Raji (cell line): ENCODE results near the gene TRMT61A.

ENCODE experiments used
- POLR2A ChIP-seq: IDR thresholded peaks from 2 replicates; pipeline ENCODE4 v1.6.1; 2011; ENCODE audit warnings: low read depth, low read length, control low read depth; ENCODE audit not compliant: insufficient read depth

The TRMT61A gene

DNA sequence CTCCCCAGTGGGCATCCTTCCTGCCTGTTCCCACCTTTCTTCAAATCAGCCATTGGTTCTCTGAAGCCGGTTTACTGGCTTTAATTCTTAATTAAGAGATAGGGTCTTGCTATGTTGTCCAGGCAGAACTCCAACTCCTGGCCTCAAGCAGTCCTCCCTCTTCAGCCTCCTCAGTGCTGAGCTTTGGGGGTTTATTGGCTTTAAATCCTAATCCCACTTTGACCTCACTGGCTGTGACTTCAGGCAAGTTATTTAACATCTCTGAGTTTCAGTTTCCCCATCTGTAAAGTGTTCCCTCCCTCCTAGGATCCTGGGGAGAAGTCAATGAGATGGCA lies 2.1 kb upstream of the TRMT61A start:
- no peak for TF ChIP-seq POLR2A

DNA sequence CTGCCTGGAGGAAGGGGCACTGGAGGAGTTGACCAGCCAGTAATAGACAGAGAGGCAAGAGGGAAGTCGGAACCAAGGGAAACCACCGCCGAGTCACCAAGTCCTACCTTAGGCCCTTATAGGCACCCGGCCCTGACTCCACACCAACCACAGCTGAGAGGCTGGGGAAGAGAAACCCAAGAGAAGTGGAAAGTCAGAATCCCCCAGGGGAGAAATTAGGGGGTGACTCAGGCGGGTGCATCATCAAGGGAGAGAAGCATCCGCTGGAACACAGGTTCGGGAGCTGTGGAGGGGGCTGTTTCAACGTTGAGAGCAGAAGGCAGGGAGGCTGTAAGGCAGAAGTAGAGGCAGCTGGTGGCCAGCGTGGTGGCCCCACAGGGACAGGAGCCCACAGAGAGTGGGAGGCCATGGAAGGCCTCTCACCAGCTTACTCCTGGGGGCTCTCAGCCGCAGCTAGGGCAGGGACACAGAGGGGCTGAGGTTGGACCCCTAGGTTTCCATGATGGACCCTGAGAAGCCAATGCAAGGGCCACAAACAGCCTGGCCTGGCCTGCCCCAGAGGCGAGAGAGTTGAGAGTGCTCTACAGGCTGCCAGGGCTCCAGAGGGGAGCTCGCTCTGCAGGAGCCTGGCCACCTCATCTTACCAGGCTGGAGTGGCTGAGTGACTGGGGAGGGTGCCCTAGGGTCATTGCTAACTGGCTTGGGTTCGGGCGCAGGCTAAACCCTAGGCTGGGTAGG lies 1.4 kb upstream of the TRMT61A start:
- TF ChIP-seq POLR2A = no peak

DNA sequence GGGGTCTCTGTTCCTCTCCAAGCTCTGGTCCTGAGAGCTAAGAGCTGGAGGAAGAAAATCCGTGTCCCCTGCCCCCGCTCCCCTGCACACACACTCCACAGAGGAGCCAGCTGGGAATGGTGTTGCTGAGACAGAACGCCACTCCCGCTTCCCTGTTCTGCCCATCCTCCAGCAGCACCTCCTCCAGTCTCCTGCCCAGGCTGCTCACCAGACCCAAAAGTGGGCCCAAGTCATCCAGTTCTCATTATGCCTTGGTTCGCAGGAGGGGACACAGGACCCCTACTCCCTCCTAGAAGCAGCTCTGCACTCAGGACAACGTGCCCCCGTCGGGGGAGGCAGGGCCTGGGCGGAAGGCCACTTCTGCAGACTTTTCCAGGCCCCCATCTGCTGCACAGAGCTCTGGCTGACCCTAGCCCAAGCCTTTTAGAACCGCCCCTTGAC lies 830 bp upstream of the TRMT61A start:
- TF ChIP-seq POLR2A = no peak

DNA sequence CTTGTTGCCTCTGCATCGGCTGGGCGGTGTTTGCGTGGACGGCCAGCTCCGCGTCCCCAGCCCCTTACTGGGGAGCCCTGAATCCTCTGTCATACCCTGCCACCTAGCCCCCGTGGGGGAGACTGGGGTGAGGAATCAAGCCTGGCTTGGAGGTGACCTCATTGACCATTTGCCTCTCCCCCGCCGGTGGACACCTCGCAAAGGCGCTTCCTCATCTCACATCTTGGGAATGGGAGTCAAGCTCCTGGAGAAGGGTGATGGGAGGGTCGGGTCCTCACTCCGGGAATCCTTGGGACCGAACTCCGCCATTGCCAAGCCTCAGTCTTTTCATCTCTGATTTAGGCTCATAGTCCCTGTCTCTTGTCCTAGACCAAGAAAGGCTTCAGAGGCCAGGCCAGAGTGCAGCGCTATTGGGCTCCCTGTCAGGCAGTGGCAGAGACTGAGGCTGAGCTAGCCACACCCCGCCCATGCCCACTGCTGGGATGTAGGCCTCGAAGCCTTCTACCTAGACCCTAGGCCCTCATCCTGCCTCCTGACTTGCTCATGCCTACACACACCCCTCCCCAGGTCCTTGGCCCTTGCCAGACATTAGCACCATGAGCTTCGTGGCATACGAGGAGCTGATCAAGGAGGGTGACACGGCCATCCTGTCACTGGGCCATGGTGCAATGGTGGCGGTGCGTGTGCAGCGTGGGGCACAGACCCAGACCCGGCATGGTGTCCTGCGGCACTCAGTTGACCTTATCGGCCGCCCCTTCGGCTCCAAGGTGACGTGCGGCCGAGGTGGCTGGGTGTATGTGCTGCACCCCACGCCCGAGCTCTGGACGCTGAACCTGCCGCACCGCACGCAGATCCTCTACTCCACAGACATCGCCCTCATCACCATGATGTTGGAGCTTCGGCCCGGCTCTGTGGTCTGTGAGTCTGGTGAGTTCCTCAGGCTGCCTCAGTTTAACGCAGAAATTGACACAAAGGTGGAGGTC lies 678 bp downstream of the TRMT61A start:
- no peak for TF ChIP-seq POLR2A

DNA sequence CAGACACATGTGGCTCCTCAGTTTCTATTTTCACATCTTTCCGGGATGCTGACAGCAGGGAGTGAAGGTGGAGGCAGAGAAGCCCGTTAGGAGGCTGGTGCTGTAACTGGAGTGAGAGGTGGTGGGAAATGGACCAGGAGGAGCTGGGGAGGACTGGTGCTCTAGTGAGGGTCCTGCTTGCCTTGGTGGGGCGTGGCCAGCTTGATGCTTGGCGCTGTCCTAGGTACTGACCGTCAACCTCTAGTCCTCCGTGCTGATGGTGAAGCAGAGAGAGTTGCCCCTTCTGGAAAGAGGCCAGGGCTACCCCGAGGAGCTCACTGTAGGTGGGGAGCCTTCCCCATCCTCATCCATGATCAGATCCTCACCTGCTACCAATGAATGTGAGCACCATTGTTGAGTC lies 1.4 kb downstream of the TRMT61A start:
- TF ChIP-seq POLR2A = no peak

DNA sequence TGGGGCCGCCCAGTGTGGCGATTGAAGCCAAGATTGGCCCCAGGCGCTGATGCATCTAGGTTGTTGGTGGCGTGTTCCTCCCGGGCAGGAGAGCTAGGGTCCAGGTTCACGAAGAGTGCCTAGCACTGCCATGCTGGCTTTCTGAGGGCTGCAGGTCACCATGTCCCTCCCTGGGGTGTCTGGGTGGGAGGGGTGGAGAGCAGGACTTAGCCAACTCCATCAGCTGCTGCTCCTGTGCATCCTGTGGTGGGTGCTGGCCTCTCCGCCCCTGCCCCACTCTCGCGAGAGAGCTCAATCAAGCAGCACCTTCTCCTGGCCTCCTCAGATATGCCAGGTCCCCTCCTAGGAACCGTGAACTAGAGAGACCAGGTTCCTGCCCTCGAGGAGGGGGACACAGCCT lies 1.8 kb downstream of the TRMT61A start:
- TF ChIP-seq POLR2A = no peak

DNA sequence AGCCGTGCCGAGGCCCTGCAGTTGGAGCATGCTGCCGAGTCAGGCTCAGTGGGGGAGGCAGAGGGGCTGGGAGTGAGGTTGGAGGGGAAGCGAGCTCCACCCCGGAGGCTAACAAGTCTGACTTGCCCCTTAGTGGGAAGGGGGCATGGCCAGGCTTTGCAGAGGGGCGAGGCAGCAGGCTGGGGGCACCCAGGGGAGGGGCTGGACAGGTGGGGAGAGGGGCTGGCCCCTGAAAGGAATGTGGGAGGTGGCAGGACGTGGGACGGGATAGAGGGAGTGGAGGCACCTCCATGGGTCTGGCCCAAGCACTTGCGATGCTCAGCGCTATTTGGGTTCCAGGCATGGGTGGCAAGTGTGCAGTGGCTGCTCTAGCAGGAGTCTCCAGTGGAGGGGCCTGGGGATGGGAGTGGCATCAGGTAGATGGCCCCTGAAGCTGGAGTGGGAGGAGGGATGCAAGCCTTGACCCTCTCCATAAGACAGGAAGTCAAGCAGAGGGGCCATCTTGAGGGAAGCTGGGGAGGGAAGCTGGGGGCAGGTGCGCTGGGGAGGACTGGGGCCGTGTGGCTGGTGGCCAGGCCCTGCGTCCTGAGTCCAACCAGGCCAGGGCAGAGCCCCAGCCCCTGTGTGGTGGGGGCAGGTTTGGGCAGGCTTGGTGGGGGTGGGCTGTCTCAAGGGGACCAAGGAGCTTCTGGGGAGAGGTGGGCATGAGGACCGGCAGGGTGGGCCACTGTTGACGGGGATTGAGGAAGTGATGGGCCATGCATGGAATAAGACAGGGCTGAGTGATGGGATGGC lies 2.6 kb downstream of the TRMT61A start:
- TF ChIP-seq POLR2A = no peak

DNA sequence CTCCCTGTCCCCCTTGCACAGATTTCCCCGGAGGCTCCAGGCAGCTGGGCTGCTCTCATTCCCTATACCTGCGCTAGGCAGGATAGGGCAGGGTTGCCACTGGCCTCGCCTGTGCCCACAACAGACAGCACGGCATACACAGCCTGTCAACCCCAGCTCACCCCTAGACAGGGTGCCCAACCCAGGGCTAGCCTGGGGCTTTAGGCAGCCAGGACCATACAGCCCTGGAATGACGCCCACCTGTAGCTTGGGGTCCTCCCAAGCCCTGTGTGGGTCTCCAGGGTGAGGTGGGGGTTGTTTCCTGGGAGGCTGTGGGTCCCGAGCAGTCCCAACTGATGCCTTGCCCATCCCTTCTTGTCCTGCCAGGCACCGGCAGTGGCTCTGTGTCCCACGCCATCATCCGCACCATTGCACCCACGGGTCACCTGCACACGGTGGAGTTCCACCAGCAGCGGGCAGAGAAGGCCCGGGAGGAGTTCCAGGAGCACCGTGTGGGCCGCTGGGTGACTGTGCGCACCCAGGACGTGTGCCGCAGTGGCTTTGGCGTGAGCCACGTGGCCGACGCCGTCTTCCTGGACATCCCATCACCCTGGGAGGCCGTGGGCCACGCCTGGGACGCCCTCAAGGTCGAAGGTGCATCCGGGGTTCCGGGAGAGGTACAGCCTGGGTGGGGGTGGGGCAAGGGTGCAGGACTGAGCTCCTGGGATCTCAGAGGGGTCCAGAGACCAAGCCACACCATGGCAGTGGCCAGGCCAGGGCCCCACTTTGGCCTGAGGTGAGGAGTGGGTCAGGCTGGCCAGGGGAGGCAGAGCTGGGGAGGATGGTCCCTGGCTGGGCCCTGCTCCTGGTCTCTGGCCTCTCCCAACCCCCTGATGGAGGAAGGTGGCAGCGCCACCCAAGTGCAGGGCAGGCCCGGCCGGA lies 3.5 kb downstream of the TRMT61A start:
- TF ChIP-seq POLR2A = no peak

DNA sequence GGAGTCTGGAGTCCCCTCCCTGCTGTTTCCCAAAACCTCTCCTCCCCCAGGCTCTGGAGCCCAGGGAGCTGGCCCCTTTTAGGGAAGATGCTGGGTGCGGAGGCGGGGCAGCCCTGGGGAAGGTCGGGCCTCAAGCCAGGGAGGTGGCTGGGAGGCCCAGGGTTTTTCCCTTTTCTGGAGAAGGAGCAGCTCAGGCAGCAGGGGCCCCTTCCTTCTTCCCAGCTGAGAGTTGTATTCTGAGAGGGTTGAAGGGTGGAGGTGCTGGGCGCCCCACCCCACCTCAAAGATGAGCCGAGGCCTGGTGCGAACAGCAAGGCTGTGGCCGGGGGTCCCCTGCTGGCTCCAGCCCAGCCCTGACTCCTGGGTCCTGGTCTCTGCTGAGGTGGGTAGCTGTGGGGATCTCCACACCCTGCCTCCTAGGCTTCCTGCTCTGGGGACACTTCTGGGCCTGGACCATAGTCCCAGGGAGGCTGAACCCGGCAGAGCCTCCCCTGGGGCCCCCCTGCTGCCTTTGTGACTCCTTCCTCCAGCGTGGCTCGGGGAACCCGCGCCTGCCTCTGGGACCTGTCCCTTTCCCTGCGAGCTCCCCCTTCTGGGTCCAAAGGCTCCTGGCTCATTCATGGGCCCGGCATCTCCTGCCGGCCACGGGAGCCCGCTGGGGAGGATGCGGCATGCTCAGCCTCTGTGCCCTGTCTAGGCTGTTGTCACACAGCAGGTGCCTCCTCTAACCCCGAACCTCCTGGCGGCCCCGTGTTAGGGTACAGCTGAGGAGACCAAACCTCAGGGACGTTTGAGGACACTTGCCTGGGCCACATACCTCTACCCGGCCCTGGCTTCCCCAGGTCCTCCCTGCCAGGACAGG lies 4.4 kb downstream of the TRMT61A start:
- no peak for TF ChIP-seq POLR2A

DNA sequence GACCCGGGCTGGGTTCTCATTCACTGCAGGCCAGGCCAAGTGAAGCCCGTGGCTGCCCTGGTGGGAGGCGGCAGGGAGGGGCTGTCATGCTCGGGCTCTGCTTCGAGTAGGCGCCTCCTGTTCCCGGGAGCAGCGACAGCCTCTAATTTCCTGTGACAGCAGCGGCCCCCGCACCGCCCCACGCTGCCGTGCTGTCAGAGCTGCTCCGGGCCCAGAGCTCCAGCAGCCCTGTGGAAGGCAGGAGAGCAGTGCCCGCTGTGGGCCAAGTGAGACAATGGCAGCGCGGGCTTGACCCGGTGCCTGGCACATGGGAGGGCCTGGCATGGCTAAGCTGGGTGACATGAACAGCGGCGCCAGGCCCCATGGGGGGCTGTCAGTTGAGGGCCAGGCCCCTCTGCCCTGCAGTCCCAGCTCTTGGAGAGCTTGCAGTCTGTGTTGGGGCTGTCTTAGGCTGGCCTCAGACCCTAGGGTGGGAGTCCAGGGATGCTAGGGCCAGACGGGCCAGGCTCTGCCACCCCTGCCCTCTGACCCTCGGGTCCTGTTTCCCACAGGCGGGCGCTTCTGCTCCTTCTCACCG lies 5.1 kb downstream of the TRMT61A start:
- no peak for TF ChIP-seq POLR2A

DNA sequence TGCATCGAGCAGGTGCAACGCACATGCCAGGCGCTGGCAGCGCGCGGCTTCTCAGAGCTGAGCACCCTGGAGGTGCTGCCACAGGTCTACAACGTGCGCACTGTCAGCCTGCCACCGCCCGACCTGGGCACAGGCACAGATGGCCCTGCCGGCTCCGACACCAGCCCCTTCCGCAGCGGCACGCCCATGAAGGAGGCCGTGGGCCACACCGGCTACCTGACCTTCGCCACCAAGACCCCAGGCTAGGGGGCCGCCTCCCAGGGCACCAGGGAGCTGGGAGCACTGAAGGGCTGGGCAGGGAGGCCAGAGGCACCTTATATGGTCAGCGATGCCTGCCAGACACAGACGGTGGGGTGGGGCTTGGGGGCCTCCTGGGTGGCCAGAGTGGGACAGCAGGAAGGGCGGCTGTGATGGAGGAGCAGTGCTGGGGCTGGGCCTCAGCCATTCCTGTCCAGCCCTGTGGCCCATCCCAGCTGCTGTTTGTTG lies 5.6 kb downstream of the TRMT61A start:
- no peak for TF ChIP-seq POLR2A

DNA sequence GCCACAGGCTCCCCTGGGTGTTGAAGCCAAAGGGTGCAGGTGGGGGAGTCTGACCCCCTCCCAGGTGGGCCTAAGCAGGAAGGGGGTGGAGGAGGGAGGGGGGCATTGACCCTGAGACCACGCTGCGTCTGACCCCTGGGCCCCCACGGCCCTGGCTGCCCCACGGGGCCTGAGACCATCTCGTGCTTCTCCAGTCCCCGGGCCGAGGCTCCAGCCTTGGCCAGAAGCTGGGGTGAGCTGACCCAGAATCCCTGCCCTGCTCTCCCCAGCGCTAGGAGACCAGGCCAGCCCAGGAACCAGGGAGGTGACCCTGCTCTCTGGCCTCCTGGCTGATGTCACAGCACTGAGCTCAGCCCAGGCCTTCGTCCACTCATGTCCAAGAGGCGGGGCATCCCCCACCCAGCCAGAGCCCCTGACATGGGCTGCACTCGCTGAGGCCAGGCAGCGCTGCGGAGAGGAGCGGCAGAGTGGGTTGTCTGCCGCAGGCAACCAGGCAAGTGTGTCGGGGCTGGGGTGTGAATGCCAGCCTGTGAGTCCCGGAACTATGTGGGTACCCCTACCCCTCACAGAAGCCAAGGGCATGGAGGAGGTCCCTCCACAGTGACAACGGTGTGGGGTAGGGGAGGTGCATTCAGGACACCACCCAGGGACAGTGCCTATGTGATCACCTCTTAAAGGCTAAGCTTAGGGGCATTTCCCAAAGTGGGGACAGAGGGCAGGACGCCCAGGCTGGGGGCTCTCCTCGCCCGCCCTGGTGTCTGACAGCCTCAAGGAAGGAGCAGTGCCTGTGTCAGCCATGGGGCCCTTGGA lies 6.3 kb downstream of the TRMT61A start:
- TF ChIP-seq POLR2A = no peak
